ENCODE results near the gene TLX3.
"Not testable (repeated sequence)": the region's sequence is repeated elsewhere in the genome, so short reads cannot be mapped to it uniquely, and the experiment has no call there.

The TLX3 gene

GRCh38 chr5:171322527-171322926 is 13.5 kb downstream of the TLX3 start:
- in situ Hi-C loops (cut with MboI; ENCODE audit: low sequenced_read_pairs), result no loop called here

- in situ Hi-C loops (cut with MboI; ENCODE audit: low sequenced_read_pairs), result no loop called here
Observed at GRCh38 chr5:171323007-171323406, 14.0 kb downstream of the TLX3 start.

GRCh38 chr5:171323806-171324632 is 15.0 kb downstream of the TLX3 start:
- in situ Hi-C loops (cut with MboI; ENCODE audit: low sequenced_read_pairs), result no loop called here

- in situ Hi-C loops (cut with MboI; ENCODE audit: low sequenced_read_pairs), result no loop called here
Observed at GRCh38 chr5:171330021-171330420, 21.0 kb downstream of the TLX3 start.

- in situ Hi-C loops (cut with MboI; ENCODE audit: low sequenced_read_pairs), result no loop called here
Observed at GRCh38 chr5:171335616-171336015, 26.6 kb downstream of the TLX3 start.

GRCh38 chr5:171336521-171337209 is 27.6 kb downstream of the TLX3 start:
- in situ Hi-C loops (cut with MboI; ENCODE audit: low sequenced_read_pairs), result no loop called here

- in situ Hi-C loops (cut with MboI; ENCODE audit: low sequenced_read_pairs), result no loop called here
Observed at GRCh38 chr5:171337210-171337569, 28.1 kb downstream of the TLX3 start.

- in situ Hi-C loops (cut with MboI; ENCODE audit: low sequenced_read_pairs), result no loop called here
Observed at GRCh38 chr5:171340042-171340441, 31.0 kb downstream of the TLX3 start.

GRCh38 chr5:171340491-171340890 is 31.4 kb downstream of the TLX3 start:
- in situ Hi-C loops (cut with MboI; ENCODE audit: low sequenced_read_pairs), result no loop called here

- in situ Hi-C loops (cut with MboI; ENCODE audit: low sequenced_read_pairs), result no loop called here
Observed at GRCh38 chr5:171342362-171343111, 33.5 kb downstream of the TLX3 start.

- in situ Hi-C loops (cut with MboI; ENCODE audit: low sequenced_read_pairs), result no loop called here
Observed at GRCh38 chr5:171344936-171345608, 36.0 kb downstream of the TLX3 start.

- in situ Hi-C loops (cut with MboI; ENCODE audit: low sequenced_read_pairs), result no loop called here
Observed at GRCh38 chr5:171351536-171352073, 42.6 kb downstream of the TLX3 start.

- in situ Hi-C loops (cut with MboI; ENCODE audit: low sequenced_read_pairs), result no loop called here
Observed at GRCh38 chr5:171355302-171355724, 46.3 kb downstream of the TLX3 start.

GRCh38 chr5:171357843-171358242 is 48.8 kb downstream of the TLX3 start:
- in situ Hi-C loops (cut with MboI; ENCODE audit: low sequenced_read_pairs), result no loop called here

GRCh38 chr5:171361151-171361550 is 52.1 kb downstream of the TLX3 start:
- in situ Hi-C loops (cut with MboI; ENCODE audit: low sequenced_read_pairs), result not testable (repeated sequence)

All from hTERT RPE-1 (cell line).